Activated CD8-positive, alpha-beta T cell treated with anti-CD3 and anti-CD28 coated beads for 36 hours (primary cell): Measurements from ENCODE around the gene UTP4. TPM values are rescaled to one million over a fixed set of nuclear protein-coding genes. Genes with fewer than 3 reads are reported as not detected.

Source experiments
- ATAC-seq: fragments of 200-7000 bp; cut with Tn5 transposase; one replicate; pipeline ENCODE4 v1.10.0; 2021; ENCODE audit warnings: mild to moderate bottlenecking, moderate library complexity
- CTCF ChIA-PET: fragments of 350-600 bp; sonication (Branson Sonifier 250); formaldehyde crosslinking; loops from one replicate; lab custom pipeline; 2021; ENCODE audit warnings: antibody characterized with exemption; lab: Charles Lee
- POLR2A ChIA-PET: fragments of 350-600 bp; sonication (Branson Sonifier 250); formaldehyde crosslinking; loops from one replicate; lab custom pipeline; 2021; ENCODE audit warnings: antibody characterized with exemption; lab: Charles Lee
- DNase-seq: peaks from one replicate; pipeline ENCODE4 v3.0.0-alpha.2; 2020
- H3K27ac Mint-ChIP-seq: one replicate; pipeline ENCODE4 v1.8.0; 2021; ENCODE audit warnings: mild to moderate bottlenecking, mixed read lengths
- H3K27me3 Mint-ChIP-seq: one replicate; pipeline ENCODE4 v1.8.0; 2021; ENCODE audit warnings: mixed read lengths
- H3K36me3 Mint-ChIP-seq: one replicate; pipeline ENCODE4 v1.8.0; 2021; ENCODE audit warnings: low read depth, mixed read lengths
- H3K4me1 Mint-ChIP-seq: one replicate; pipeline ENCODE4 v1.8.0; 2021; ENCODE audit warnings: low read depth, mixed read lengths
- H3K4me3 Mint-ChIP-seq: one replicate; pipeline ENCODE4 v1.8.0; 2021; ENCODE audit warnings: mild to moderate bottlenecking, moderate library complexity, mixed read lengths
- H3K9me3 Mint-ChIP-seq: one replicate; pipeline ENCODE4 v1.8.0; 2021; ENCODE audit warnings: mixed read lengths
- intact Hi-C: fragments of 100-400 bp; cut with micrococcal nuclease; formaldehyde crosslinking; loops from one replicate; pipeline ENCODE4 v1.10.0; 2022
- total RNA-seq, 2 experiments: library from RNA; stranded (reverse); gene quantifications; one replicate each; pipeline ENCODE4 v1.2.3, GENCODE V29; 2021
- TF ChIP-seq, protein P1 (sequence below): fragments of 200-600 bp; IDR thresholded peaks from one replicate; pipeline ENCODE4 v1.8.0; 2022; ENCODE audit warnings: antibody characterized with exemption, mild to moderate bottlenecking

Gene UTP4
- total RNA-seq, 2 experiments from 2014 or later = 112 to 121 TPM

DNA sequence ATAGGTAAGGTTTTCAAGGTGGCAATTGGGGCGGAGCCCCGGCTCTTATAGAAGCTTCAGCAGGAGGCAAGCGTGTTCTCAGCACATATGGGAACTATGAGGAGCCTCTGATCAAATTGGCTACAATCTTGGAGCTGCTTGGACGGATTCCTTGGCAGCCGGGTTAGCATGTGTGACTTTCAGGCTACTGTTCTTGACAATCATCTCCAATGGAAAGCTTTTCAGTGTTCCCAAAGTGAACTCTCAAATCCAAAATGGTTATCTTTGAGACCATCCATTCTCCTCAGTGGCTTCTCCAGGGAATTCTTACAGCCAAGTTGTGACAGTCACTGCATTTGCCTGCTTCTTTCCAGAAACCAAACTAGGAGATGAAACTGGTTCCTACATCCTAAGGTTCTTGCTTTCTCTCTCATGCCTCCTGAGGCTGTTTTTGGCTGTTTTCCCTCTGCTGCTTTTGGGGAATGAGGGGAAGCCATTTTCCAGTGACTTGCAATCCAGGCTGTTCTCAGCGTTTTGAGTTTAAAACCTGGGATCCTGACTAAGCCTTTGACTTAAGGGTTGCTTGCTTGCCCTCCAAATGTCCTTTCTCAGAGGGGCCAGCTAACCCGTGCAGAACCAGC, 16.1 kb upstream of the UTP4 start:
- DNase-seq (no peak), ATAC-seq (no peak)
- intact Hi-C loops = no loop called here
- Mint-ChIP-seq H3K27me3 (no peaks in the 10 kb centered on the region), H3K4me1 (peaks cover 3% of the 10 kb centered on the region), H3K27ac (no peak overlapping the region), H3K4me3 (no peak overlapping the region), H3K9me3 (no peaks in the 10 kb centered on the region), H3K36me3 (peaks cover 25% of the 10 kb centered on the region)
- ChIA-PET POLR2A (interaction anchor here (0.6 kb wide), 1 partner anchor 132 kb away, joined by 3 read pairs; no protein-coding TSS in a partner anchor), CTCF (interaction anchor here (1.5 to 2.0 kb wide), 3 partner anchors 9 to 13 kb away, joined by 6 read pairs; partner anchors contain the start of gene HAS3)
- TF ChIP-seq, protein P1, sequence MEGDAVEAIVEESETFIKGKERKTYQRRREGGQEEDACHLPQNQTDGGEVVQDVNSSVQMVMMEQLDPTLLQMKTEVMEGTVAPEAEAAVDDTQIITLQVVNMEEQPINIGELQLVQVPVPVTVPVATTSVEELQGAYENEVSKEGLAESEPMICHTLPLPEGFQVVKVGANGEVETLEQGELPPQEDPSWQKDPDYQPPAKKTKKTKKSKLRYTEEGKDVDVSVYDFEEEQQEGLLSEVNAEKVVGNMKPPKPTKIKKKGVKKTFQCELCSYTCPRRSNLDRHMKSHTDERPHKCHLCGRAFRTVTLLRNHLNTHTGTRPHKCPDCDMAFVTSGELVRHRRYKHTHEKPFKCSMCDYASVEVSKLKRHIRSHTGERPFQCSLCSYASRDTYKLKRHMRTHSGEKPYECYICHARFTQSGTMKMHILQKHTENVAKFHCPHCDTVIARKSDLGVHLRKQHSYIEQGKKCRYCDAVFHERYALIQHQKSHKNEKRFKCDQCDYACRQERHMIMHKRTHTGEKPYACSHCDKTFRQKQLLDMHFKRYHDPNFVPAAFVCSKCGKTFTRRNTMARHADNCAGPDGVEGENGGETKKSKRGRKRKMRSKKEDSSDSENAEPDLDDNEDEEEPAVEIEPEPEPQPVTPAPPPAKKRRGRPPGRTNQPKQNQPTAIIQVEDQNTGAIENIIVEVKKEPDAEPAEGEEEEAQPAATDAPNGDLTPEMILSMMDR = no peak

DNA sequence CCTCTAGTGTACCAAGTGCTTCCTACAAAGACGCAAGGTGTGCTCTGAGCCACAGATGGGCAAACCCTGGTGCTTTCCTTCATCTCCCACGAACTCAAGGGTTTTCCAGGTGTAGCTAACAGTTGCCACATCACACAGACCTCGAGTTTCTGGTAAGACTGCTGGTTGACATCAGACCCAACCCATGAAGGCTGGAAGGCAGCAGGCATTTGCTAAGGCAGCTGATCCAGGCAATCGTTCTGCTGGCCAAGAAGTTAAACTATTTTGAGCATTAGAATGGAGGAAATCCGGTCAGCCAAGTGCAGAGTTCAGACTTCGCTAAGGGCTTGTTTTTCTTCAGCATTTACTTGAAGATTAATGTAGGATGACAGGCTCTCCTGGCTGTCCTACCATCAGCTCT, 15.5 kb upstream of the UTP4 start:
- no peak for ATAC-seq
- no peak for DNase-seq
- no peaks in the 10 kb centered on the region for H3K27me3 Mint-ChIP-seq
- ChIA-PET POLR2A (interaction anchor here (0.6 kb wide), 1 partner anchor 132 kb away, joined by 3 read pairs; no protein-coding TSS in a partner anchor), CTCF (interaction anchor here (0.7 to 1.7 kb wide), 3 partner anchors 8 to 13 kb away, joined by 3 to 6 read pairs (median 6); partner anchors contain the start of gene HAS3)
- peaks cover 3% of the 10 kb centered on the region for H3K4me1 Mint-ChIP-seq
- H3K27ac Mint-ChIP-seq = no peak overlapping the region
- no peak overlapping the region for H3K4me3 Mint-ChIP-seq
- intact Hi-C loops = no loop called here
- TF ChIP-seq, protein P1 = no peak
- H3K9me3 Mint-ChIP-seq = no peaks in the 10 kb centered on the region
- H3K36me3 Mint-ChIP-seq = peaks cover 27% of the 10 kb centered on the region

DNA sequence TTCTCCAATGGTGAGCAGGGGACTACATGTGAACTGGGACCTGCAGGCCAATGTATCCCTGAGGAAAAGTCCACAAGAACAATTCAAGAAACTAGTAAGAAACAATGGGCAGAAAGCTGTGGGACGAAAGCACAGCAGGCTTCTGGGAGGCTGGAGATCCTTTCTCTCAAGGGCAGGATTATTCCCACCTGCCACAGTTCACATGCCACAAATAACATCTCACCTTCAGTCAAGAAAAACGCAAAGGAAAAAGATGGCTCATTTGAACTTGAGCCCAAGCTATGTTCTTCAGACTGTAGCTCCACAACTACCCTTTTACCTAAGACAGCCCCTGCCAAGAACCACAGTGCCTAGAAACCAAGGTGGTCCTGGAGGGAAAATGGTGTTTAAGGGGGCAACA, 14.0 kb upstream of the UTP4 start:
- no peak for DNase-seq
- H3K27me3 Mint-ChIP-seq = no peaks in the 10 kb centered on the region
- POLR2A ChIA-PET = interaction anchor here (1.4 kb wide), 1 partner anchor 14 kb away, joined by 4 read pairs; the partner anchor contains the start of genes CHTF8 and UTP4

DNA sequence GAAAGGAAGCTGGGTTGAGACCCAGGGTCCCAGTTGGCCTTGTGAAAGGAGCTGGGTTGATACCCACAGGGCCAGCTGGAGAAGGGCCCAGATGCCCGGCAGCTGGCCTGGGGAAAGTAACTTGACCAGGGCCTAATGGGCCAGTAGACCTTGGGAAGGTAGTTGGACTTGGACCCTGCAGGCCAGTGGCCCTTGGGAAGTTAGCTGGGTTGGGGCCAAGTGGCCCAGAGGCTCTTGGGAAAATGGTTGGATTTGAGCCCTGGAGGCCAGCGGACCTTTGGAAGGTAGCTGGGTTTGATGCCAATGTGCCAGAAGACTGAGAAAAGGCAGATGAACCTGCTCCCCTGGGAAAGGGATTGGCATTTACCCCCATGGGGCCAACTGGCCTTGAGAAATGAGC, 13.5 kb upstream of the UTP4 start:
- ATAC-seq (no peak), DNase-seq (no peak)
- intact Hi-C loops = no loop called here
- ChIA-PET POLR2A (interaction anchor here (0.9 to 1.4 kb wide), 2 partner anchors 14 to 31 kb away, joined by 3 to 4 read pairs; partner anchors contain the start of genes CHTF8 and UTP4), CTCF (interaction anchor here (1.1 to 7.5 kb wide), 5 partner anchors 6 to 590 kb away, joined by 3 to 73 read pairs (median 5); no protein-coding TSS in a partner anchor)
- H3K4me3 Mint-ChIP-seq = no peak overlapping the region
- H3K9me3 Mint-ChIP-seq = no peaks in the 10 kb centered on the region
- H3K36me3 Mint-ChIP-seq = peaks cover 26% of the 10 kb centered on the region
- no peak overlapping the region for H3K27ac Mint-ChIP-seq
- H3K27me3 Mint-ChIP-seq = no peaks in the 10 kb centered on the region
- TF ChIP-seq, protein P1 = no peak
- peaks cover 5% of the 10 kb centered on the region for H3K4me1 Mint-ChIP-seq

More for the DNA sequence above, 14.0 kb upstream of the UTP4 start:
- H3K9me3 Mint-ChIP-seq = no peaks in the 10 kb centered on the region
- no peak overlapping the region for H3K27ac Mint-ChIP-seq
- ATAC-seq = no peak
- TF ChIP-seq, protein P1 = no peak
- H3K4me3 Mint-ChIP-seq = no peak overlapping the region
- intact Hi-C loops = no loop called here
- peaks cover 5% of the 10 kb centered on the region for H3K4me1 Mint-ChIP-seq
- H3K36me3 Mint-ChIP-seq = peaks cover 26% of the 10 kb centered on the region
- CTCF ChIA-PET = interaction anchor here (1.1 to 7.5 kb wide), 6 partner anchors 6 to 590 kb away, joined by 3 to 73 read pairs (median 4); no protein-coding TSS in a partner anchor

DNA sequence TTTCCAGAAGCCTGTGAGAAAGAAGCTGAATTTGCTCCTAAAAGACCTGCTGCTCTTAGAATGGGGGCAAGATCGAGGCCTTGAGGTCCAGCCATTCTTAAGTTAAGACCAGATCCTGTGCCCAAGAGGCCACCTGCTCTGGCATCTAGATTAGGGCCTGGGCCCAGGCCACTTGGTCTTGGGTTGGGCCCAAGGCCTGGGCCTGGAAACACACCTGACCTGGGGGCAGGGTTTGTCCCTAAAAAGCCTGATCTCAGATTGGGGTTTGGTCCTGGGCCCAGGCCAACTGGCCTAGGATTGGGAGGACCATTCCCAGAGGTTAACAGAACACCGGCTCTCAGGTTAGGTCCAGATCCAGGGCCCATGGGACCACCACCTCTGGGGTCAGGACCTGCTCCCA, 12.9 kb upstream of the UTP4 start:
- CTCF ChIA-PET = interaction anchor here (1.1 to 7.5 kb wide), 3 partner anchors 7 to 591 kb away, joined by 3 to 73 read pairs (median 4); no protein-coding TSS in a partner anchor
- no peak for ATAC-seq
- Mint-ChIP-seq H3K27me3 (no peaks in the 10 kb centered on the region), H3K27ac (no peak overlapping the region), H3K36me3 (peaks cover 27% of the 10 kb centered on the region), H3K4me1 (peaks cover 7% of the 10 kb centered on the region), H3K9me3 (no peaks in the 10 kb centered on the region), H3K4me3 (no peak overlapping the region)
- no peak for DNase-seq
- POLR2A ChIA-PET = interaction anchor here (0.9 to 1.4 kb wide), 2 partner anchors 13 to 31 kb away, joined by 3 to 4 read pairs; partner anchors contain the start of genes CHTF8 and UTP4
- TF ChIP-seq, protein P1 = no peak
- intact Hi-C loops = no loop called here
